NCI-H1092 (cell line): ENCODE measurements around the gene UMAD1.
"Not testable (repeated sequence)": the region's sequence is repeated elsewhere in the genome, so short reads cannot be mapped to it uniquely, and the experiment has no call there.

Experiments
- DNase-seq: peaks from one replicate; lab custom pipeline; 2025; lab: John Stamatoyannopoulos, UW

Gene UMAD1

DNA sequence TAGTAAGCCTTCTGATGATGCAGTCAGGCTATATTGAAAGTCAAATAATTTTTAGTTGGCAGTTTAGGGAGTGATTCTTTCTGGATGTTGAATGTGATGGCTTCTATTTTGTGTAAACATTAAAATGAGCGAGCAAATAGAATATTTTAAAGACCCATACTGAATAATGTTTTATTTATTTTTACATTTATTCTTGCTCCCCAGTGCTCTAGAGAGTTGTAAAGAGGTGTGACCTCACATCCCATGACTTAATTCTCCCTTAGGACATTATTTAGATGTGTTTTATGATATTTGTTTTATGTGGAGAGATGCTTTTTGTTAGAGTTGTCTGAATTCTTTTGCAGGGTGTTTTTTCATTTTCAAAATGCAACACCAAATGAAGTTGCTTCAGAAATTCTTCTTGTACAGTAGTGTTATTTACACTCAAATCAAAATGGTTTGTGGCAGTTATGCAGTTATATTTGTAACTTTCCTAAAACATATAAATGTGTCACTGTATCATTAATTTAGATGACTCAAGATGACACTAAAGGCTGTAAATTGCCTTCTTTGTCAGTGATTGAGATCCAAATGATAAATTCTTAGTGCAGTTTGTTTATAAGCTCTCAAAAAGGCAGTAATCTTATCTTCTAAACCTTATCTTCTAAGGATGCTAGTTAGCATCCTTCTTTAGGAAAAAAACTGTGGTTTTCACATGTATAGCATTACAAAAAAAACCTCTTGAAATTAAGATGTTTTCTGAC, 12.4 kb downstream of the UMAD1 start:
- no peak for DNase-seq

GRCh38 chr7:7653593-7654187, 13.1 kb downstream of the UMAD1 start:
- no peak for DNase-seq

DNA sequence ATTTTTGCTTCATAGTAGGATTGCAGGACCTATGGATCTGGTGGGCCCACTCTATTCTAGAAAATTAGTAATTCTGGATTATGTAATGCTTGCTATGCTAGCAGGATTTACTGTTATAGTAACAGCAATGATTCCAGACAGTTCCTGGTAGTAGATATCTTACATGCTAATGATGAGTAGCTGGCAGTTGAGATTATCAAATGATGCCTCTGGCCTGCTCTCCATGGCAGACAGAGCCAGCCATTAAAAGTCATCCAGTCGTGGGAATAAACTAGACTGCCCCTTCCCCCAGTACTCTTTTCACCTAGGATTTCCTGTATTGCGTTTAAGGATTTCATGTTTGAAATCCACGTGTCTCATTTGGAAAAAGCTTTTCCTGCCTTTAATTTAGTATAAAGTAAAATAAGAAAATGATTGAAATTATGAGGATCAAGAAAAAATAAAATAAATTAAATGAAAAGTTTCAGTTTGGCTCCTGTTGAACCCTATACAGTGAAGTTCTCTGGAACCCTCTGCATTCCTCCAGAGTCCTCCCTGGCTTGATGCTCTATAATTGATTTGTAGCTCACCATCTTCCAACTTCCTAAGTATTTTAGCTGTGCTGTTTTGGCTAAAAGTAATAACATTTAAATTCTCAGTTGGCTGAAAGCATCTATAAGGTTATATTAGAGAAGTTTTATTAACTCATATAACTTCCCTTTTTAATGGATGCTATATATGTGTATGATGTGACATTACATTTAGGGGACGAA, 14.6 kb downstream of the UMAD1 start:
- DNase-seq, result no peak

DNA sequence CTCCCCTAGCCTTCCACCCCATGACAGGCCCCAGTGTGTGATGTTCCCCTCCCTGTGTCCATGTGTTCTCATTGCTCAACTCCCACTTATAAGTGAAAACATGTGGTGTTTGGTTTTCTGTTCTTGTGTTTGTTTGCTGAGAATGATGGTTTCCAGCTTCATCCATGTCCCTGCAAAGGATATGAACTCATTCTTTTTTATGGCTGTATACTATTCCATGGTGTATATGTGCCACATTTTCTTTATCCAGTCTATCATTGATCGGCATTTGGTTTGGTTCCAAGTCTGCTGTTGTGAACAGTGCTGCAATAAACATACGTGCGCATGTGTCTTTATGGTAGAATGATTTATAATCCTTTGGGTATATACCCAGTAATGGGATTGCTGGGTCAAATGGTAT, 15.9 kb downstream of the UMAD1 start:
- not testable (repeated sequence) for DNase-seq

GRCh38 chr7:7662527-7662926, 22.0 kb downstream of the UMAD1 start:
- DNase-seq, result no peak

DNA sequence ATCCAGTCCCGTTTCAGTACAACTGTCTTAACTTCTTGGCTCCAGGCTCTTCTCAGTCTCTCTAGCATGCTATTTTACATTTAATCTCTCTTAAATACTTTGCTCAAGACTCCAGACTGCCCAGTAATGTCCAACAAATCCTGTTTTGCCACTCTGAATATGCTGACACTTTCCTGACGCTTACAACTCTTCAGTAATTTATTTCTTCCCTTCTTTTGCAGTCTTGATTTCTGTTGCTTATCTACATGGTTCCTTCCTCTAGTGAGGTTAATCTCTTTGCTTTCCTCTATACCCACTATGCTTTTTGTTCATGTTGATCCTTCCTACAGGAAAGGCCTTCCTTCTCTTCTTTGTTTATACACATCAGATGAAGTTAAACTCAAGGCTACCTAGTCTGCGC, 23.7 kb downstream of the UMAD1 start:
- DNase-seq, result no peak

DNA sequence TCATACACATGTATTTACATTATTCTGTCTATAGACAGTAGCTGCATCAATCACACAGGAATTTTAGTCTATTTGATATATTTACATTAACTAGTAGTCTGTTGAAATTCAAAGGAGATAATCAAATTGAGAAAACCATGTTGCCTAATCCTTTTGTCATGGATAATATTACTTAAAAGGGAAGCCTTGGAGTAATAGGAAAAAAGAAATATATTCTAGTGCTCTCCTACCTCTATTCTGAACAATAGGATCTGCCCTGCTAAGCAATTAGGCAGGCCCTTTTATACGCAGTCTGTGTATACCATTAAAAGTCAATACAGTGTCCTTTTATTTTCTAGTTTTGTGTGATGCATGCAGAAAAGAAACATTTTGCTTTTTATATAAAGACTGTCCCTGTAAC, 24.5 kb downstream of the UMAD1 start:
- DNase-seq, result no peak

DNA sequence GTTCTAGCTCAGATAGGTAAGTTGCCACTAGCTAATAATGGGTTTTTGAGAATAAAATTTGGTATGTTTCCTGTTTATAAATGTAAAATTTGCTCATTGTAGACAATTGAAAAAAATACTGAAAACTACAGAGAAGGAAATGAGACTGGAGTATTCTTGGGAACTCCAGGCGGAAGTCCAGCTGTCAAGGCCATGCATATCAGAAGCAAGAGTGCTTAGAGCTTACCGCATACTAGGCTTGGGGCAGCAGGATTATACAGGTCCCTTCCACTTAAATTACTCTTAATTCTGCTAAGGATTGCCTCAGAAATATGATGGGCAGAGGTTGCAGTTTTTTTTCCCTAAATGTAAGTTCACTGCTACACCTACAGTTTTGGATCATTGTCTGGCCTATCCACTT, 26.6 kb downstream of the UMAD1 start:
- DNase-seq, result no peak

- no peak for DNase-seq
Measured at GRCh38 chr7:7668706-7669105, 28.2 kb downstream of the UMAD1 start.

DNA sequence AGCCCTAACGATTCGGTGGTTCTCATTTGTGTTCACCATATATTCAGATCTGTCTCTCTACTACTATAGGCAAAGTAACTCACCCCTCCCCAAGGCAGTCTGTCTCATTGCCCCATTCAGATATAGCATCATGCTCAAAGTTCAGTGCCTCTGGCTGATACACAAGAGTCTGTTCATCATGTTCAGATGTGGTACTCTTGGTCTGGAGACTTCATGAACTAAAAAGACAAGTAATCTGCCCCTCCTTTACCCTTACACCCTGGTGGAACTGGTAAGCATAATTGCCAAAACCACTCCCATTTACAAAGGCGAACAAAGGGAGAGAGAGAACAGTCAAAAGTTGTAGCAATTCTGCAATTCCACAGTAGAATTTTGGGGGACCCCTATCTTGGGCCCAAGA, 29.9 kb downstream of the UMAD1 start:
- no peak for DNase-seq

GRCh38 chr7:7671361-7671760, 30.8 kb downstream of the UMAD1 start:
- no peak for DNase-seq

GRCh38 chr7:7672545-7673239, 32.1 kb downstream of the UMAD1 start:
- no peak for DNase-seq

- DNase-seq, result no peak
Measured at GRCh38 chr7:7673240-7673550, 32.6 kb downstream of the UMAD1 start.

DNA sequence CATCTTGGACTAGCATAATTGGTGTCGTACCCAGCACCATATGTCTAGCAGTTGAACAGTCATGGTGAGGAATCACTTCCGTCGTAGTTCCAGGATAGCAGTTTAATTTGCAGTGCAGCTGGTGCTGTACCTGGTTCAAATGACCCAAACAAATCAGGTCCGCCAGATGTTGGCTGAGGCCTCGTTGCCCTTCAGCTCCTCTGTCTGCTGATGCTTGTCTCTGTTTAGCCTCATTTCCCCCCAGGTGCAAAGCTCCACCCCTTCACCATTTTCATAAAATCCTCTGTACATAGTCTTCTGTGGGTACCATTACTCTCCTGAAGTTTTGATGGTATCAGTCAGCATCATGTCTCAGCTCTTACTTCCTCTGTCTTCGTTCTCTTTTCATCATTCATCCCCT, 35.1 kb downstream of the UMAD1 start:
- no peak for DNase-seq

DNA sequence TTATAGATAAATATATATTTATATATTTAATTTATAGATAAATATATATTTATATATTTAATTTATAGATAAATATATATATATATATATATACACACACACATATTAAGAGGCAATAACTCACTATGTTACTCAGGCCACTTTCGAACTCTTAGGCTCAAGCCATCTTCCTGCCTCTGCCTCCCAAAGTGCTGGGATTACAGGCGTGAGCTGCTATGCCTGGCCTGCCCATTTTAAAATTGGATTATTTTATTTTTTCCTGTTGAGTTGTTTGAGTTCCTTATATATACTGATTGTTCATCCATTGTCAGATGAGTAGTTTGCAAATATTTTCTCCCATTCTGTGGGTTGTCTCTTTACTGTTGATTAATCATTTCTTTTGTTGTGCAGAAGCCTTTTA, 39.1 kb downstream of the UMAD1 start:
- not testable (repeated sequence) for DNase-seq

- DNase-seq, result peak; percentile 85
Measured at GRCh38 chr7:7681191-7681935, 40.8 kb downstream of the UMAD1 start.

- no peak for DNase-seq
Measured at GRCh38 chr7:7681936-7682329, 41.4 kb downstream of the UMAD1 start.

DNA sequence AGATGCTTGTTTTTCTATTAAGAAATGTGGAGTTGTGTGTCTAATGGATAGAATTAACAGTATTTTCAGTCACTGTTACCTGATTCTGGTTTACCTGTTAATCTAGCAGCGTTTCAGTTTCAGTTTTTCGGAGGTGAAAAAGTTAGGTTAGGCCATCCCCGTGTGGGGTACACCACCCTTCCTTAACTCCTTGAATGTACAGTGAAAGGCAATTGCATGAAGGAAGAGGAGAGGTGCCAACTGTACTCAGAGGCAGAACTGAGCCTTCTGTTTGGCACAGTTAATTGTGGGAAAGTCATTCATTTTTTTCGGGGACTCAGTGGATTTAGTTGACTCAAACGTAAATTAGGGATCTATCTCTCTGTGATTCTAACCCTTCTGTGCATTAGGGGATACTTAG, 42.3 kb downstream of the UMAD1 start:
- no peak for DNase-seq

- no peak for DNase-seq
Measured at GRCh38 chr7:7686811-7687508, 46.4 kb downstream of the UMAD1 start.

- no peak for DNase-seq
Measured at GRCh38 chr7:7687800-7688199, 47.2 kb downstream of the UMAD1 start.

DNA sequence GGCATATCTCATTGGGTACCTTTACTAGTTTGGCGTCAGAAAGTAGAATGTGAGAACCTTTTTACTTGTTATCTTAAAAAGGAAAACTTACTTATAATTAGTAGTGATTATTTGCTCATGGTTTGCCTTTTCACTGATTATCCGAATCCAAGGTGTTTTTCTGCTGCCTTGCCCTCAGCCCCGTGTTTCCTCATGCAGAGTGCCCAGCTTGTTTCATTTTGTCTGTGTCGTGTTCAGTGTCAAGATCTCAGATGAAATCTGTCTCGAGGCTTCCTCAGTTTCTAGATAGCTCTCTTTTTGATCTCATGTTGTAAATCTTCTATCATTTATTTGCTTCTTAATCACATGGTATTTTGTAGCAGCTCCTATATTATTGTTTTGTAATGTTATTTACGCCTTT, 47.8 kb downstream of the UMAD1 start:
- no peak for DNase-seq

DNA sequence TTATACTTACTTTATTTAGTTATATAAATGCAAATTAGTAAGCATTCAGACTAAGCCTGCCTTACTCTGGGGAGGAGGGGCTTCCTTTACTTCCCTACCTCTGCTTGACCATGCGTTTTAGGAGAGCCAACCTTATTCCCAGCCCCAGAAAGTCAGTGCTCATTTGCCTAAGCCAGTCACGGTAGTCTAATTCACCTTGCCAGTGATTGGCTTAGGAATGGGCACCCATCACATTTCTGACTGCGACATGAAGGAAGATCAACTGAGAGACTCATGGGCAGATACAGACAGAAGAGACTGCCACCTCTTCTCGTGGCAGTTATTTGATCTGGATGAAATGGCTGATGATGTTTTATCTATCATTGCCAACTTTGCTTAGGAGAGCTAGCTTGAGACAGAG, 48.4 kb downstream of the UMAD1 start:
- no peak for DNase-seq
